ENCODE measurements around the gene MINPP1.

DNA sequence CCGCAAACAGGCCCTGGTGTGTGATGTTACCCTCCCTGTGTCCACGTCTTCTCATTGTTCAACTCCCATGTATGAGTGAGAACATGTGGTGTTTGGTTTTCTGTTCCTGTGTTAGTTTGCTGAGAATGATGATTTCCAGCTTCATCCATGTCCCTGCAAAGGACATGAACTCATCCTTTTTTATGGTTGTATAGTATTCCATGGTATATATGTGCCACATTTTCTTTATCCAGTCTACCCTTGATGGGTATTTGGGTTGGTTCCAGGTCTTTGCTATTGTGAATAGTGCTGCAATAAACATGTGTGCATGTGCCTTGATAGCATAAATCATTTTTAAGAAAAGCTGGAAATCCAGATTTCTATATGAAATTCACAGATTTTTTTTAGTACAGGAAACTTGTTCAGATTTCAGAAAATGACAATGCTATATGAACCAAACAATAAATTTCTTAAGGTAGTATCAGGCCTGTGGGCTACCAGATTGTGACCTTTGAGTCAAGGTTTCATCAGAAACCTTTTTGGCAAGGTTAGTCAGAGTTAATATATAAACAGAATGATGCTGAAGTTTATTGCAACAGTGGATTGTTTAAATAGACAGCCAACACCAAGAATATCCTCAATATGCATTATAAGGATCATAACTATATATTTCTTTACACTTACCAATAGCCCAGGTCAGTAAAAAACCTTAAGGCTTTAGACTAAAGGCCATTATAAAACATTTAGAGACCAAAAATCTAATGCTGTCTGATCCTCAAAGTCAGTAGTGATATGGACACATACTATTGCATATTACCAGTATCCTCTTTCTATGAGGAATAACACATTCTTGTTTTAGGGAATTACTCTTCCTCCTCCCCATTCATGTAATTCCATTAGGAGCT lies 86.3 kb downstream of the MINPP1 start:
- TF ChIP-seq, protein P1, sequence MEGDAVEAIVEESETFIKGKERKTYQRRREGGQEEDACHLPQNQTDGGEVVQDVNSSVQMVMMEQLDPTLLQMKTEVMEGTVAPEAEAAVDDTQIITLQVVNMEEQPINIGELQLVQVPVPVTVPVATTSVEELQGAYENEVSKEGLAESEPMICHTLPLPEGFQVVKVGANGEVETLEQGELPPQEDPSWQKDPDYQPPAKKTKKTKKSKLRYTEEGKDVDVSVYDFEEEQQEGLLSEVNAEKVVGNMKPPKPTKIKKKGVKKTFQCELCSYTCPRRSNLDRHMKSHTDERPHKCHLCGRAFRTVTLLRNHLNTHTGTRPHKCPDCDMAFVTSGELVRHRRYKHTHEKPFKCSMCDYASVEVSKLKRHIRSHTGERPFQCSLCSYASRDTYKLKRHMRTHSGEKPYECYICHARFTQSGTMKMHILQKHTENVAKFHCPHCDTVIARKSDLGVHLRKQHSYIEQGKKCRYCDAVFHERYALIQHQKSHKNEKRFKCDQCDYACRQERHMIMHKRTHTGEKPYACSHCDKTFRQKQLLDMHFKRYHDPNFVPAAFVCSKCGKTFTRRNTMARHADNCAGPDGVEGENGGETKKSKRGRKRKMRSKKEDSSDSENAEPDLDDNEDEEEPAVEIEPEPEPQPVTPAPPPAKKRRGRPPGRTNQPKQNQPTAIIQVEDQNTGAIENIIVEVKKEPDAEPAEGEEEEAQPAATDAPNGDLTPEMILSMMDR (IDR thresholded peaks at IDR 0.05; ENCODE audit: low read length): no peak
- TF ChIP-seq EZH2 (optimal IDR thresholded peaks at IDR 0.05; ENCODE audit: low read depth, low read length): no peak

Data from MM.1S (cell line).